Bronchial epithelial cell (primary cell): ENCODE results near the gene OR1J4. TPM values are rescaled to one million over a fixed set of nuclear protein-coding genes. Genes with fewer than 3 reads are reported as not detected.

Experiments used
- DNase-seq: peaks from one replicate; pipeline ENCODE4 v3.0.0-alpha.2; 2010; ENCODE audit warnings: low read depth
- FAIRE-seq: peaks from 2 replicates; lab custom pipeline; 2011; peaks lifted over from hg19 to GRCh38; lab: Jason Lieb, UNC
- H3K27me3 ChIP-seq: 2 replicates; pipeline ENCODE4 v1.5.1; 2011; ENCODE audit warnings: low read length; ENCODE audit not compliant: control insufficient read depth, insufficient read depth
- H3K36me3 ChIP-seq: 2 replicates; pipeline ENCODE4 v1.5.1; 2011; ENCODE audit warnings: low read length; ENCODE audit not compliant: control insufficient read depth, insufficient read depth
- H3K4me3 ChIP-seq: 2 replicates; pipeline ENCODE4 v1.5.1; 2011; ENCODE audit warnings: mild to moderate bottlenecking, low read depth, low read length, control low read depth
- total RNA-seq: library from RNA; depleted of rRNA; stranded (reverse); fragments of >200 nt; gene quantifications from 2 replicates; pipeline ENCODE4 v1.2.1, GENCODE V29; 2014
- TF ChIP-seq, protein P1 (sequence below): IDR thresholded peaks from 2 replicates; pipeline ENCODE4 v1.5.1; 2011; ENCODE audit warnings: mild to moderate bottlenecking, moderate library complexity, low read length, control low read depth, inconsistent platforms; ENCODE audit not compliant: insufficient read depth, severe bottlenecking

The OR1J4 gene
- total RNA-seq, 1 donor from 2014 or later, result not detected

DNA sequence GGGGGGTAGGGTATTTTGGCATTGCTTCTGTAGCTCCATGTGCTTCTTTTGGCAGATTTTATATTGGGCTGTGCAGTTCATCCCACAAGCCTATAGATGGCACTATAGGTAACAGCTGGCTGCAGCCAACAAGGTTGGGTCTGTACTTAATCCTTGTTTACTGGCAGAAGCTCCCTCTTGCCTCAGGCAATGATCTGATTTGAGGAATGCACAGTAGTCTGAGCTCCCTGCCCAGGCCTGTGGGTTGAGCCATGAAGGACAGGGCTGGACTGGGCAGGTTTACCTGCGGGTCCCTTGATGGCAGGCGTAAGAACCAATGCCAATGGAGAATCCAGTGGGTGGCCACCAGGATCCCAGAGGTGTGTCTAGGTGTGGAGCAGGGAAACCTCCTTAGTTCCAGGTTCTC is 20.1 kb upstream of the OR1J4 start:
- Histone ChIP-seq H3K36me3 (no peaks in the 10 kb centered on the region), H3K4me3 (no peak overlapping the region), H3K27me3 (peaks cover 1% of the 10 kb centered on the region)
- FAIRE-seq (no peak), DNase-seq (peak; percentile 81)
- TF ChIP-seq, protein P1, sequence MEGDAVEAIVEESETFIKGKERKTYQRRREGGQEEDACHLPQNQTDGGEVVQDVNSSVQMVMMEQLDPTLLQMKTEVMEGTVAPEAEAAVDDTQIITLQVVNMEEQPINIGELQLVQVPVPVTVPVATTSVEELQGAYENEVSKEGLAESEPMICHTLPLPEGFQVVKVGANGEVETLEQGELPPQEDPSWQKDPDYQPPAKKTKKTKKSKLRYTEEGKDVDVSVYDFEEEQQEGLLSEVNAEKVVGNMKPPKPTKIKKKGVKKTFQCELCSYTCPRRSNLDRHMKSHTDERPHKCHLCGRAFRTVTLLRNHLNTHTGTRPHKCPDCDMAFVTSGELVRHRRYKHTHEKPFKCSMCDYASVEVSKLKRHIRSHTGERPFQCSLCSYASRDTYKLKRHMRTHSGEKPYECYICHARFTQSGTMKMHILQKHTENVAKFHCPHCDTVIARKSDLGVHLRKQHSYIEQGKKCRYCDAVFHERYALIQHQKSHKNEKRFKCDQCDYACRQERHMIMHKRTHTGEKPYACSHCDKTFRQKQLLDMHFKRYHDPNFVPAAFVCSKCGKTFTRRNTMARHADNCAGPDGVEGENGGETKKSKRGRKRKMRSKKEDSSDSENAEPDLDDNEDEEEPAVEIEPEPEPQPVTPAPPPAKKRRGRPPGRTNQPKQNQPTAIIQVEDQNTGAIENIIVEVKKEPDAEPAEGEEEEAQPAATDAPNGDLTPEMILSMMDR, result peak; percentile 83

GRCh38 chr9:122506964-122507363 is 12.0 kb upstream of the OR1J4 start:
- no peaks in the 10 kb centered on the region for H3K36me3 ChIP-seq
- DNase-seq (no peak), FAIRE-seq (no peak)
- no peaks in the 10 kb centered on the region for H3K27me3 ChIP-seq
- TF ChIP-seq, protein P1, result no peak
- H3K4me3 ChIP-seq, result no peak overlapping the region

GRCh38 chr9:122510502-122510901 is 8.4 kb upstream of the OR1J4 start, which contains the start of gene OR1J2:
TSS of gene OR1J2 (plus strand) at chr9:122510802. CDS start at chr9:122510802, 0 bp downstream.
- Histone ChIP-seq H3K36me3 (no peaks in the 10 kb centered on the region), H3K27me3 (no peaks in the 10 kb centered on the region), H3K4me3 (no peak within 1 kb of the TSS)
- no peak for FAIRE-seq
- TF ChIP-seq, protein P1, result no peak
- DNase-seq, result no peak

GRCh38 chr9:122518226-122518625 is 715 bp upstream of the OR1J4 start:
- no peak overlapping the region for H3K4me3 ChIP-seq
- FAIRE-seq (no peak), DNase-seq (no peak)
- TF ChIP-seq, protein P1, result no peak
- H3K36me3 ChIP-seq, result no peaks in the 10 kb centered on the region
- H3K27me3 ChIP-seq, result no peaks in the 10 kb centered on the region

GRCh38 chr9:122519376-122519775 is 435 bp downstream of the OR1J4 start:
- no peaks in the 10 kb centered on the region for H3K36me3 ChIP-seq
- no peak overlapping the region for H3K4me3 ChIP-seq
- TF ChIP-seq, protein P1, result no peak
- DNase-seq (no peak), FAIRE-seq (no peak)
- H3K27me3 ChIP-seq, result no peaks in the 10 kb centered on the region

DNA sequence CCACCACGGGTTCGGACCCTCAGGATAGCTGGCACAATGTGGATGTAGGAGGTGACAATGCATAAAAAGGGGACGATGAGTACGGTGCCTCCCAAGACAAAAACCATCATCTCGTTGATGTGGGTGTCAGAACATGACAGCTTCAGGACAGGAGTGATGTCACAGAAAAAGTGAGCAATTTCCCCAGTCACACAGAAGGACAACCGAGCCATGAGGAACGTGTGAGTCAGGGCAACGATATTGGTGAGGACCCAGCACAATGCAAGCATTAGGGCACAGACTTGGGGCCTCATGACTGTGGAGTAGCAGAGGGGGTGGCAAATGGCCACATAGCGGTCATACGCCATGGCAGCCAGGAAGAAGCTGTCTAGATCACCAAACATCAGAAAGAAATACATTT is 7.7 kb downstream of the OR1J4 start:
- H3K4me3 ChIP-seq, result no peak overlapping the region
- H3K27me3 ChIP-seq, result peaks cover 2% of the 10 kb centered on the region
- DNase-seq (no peak), FAIRE-seq (no peak)
- TF ChIP-seq, protein P1, result no peak
- no peaks in the 10 kb centered on the region for H3K36me3 ChIP-seq
